HG02981 (cell line): ENCODE results near the gene AK4.
"Not testable (repeated sequence)": the region's sequence is repeated elsewhere in the genome, so short reads cannot be mapped to it uniquely, and the experiment has no call there.

Experiments
- ATAC-seq: cut with Tn5 transposase; IDR thresholded peaks from one replicate; pipeline ENCODE4 v1.9.1; 2021; ENCODE audit warnings: mild to moderate bottlenecking, moderate library complexity; ENCODE audit not compliant: unreplicated experiment

The AK4 gene

GRCh38 chr1:65210325-65210724 is 62.3 kb downstream of the AK4 start:
- ATAC-seq: no peak

DNA sequence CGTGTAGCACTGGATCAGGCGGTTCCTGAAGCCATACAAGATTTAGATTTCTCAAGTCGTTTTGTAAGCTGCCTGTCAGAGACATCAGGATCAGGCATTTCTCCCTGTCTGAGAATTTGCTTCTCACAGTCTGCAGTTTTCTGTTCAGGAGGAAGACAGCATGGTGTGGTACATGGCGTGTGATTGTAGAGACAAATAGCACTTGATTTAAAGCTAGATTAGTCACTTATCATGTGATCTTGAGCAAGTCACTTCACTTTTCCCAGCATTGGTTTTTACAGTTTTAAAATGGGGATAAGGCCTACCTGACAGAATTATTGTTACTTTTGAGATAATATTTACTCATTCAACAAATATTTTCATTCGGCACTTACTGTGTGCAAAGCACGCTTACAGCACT is 63.3 kb downstream of the AK4 start:
- ATAC-seq: no peak

DNA sequence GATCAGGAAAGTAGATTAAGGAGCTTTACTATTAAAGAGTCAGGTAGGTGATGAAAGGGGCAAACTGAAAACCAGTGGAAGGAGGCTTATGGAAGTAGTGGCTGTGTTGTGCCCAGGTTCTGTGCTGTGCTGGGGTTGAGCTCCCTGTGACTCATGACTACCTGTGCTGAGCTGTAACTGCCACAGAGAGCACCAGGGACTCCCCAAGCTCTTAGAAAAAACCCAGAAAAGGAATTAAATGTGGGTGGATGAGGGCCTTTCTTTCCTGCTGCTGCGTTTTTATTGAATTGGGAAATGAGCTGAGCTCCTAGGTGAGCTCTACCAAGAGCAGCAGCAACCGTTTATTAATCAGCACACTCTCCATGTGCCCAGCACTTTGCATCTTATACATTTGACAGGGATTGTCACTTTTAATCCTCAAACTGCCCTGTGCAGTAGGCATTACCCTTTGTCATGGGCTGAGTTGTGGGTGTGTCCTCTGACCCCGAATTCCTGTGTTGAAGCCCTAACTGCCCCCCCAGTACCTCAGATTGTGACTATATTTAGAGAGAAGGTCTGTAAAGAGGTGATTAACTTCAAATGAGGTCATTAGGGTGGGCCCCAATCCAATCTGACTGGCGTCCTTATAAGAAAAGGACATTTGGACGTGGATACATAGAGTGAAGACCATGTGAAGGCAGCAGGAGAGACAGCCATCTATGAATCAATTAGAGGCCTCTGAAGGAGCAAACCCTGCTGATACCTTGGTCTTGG is 65.4 kb downstream of the AK4 start:
- ATAC-seq: no peak

GRCh38 chr1:65214340-65215027 is 66.5 kb downstream of the AK4 start:
- no peak for ATAC-seq

DNA sequence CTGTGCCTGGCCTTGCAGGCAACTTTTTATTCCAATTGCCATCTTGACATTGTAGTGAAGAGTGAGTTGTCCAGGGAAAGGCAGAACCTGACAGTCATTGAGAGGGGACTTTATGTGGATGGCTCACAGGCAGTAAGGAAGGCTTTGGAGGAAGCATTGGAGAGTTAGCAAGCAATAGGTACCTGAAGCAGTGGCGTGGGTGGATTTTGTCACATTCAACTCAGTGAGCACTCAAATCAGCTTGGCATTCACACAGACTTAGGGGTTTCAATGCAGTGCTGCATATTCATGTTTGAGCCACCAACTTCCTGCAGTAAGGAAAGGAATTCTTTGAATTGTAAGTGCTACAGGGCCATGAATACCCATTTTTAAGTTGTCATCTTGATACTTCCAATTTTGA is 69.0 kb downstream of the AK4 start:
- ATAC-seq: no peak

DNA sequence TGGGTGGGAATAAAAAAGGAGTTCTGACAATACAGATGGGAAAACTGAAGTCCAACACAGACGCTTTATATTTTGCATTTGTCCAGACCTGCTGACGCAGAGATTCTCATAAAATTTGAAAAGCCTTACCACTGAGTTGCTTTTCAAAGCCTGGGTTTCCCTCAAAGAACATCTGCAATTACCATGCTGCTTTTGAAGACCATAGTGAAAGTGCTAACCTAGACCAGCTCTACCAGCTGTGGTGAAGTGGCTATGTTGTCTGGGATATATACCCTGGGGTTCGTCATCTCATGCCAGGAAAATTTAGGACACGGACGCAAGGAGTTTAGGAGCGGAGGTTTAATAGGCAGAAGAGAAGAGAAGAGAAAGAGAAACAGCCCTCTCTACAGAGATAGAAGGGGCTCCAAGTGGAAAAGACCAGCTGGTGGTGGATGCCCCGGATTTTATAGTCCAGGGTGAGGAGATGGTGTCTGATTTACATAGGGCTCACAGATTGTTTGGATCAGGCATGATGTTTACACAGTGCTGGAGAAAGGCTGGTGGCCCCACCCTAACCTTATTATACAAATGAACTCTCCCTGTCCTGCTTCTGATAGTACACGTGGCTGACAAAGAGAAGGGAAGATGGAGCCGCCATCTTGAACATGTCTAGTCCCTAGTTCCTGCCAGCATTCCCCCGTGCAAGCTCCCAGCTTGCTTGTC is 73.8 kb downstream of the AK4 start:
- no peak for ATAC-seq

DNA sequence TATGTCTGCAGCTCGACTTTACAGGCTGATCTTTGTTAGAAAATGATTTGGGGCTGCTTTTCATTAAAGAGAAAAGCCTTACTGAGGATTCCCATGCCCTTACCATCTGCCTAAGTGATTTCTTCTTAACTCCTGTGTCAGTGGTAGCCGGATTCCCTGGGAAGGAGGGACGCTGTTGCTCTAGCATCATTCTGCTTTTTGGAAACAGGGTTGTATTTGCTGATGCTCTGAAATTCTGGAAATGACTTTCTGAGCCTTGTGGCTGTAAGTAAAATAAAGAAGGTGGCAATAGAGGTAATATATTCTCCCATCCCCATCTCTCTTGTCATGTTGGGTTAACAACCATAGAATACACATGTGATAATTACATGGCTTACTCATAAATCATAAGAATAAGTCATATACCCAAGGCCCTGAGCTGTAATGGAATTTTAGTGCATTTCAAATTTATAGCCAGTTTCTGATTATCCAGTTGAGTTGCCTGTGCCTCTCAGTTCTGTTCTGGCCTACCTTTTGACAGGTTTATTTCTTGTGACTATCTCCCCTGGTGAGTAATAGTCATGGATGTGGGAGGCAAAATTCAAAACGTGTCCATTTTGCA is 74.4 kb downstream of the AK4 start:
- no peak for ATAC-seq

GRCh38 chr1:65224681-65225091 is 76.7 kb downstream of the AK4 start:
- ATAC-seq: no peak

DNA sequence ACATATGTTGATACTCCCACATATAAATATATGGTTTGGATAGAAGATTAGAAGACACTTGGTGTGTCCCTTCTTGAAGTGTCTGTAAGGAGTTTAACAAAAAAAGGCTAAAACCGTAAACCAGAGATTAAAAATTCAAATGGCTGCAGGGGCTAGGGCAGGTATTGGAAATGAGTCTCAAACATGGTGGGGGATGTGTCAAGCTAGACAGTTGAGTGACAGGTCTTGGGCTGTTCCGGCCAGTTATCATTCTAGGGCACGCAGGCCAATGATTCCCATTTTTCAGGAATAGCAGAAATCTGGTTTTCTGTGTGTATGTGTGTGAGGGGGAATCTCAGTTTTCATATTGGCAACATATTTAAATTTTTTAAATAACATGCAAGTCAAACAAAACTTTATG is 77.2 kb downstream of the AK4 start:
- ATAC-seq: no peak

DNA sequence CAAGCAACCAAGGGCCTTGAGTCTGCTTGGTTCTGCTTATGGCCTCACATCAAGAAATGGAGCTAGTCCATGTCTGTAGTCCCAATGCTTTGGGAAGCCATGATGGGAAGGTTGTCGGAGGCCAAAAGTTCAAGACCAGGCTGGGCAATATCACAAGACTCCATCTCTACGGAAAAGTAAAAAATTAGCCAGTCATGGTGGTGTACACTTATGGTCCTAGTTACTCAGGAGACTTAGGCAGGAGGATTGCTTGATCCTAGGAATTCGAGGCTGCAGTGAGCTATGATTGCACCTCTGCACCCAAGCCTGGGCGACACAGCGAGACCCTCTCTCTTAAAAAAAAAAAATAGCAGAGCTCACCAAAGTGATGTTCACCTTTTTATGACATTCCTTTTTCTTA is 81.2 kb downstream of the AK4 start:
- no peak for ATAC-seq

GRCh38 chr1:65229754-65230339 is 81.8 kb downstream of the AK4 start:
- ATAC-seq: no peak

- peak; percentile 78 for ATAC-seq
These were observed 82.9 kb downstream of the AK4 start for GRCh38 chr1:65230731-65231481.

DNA sequence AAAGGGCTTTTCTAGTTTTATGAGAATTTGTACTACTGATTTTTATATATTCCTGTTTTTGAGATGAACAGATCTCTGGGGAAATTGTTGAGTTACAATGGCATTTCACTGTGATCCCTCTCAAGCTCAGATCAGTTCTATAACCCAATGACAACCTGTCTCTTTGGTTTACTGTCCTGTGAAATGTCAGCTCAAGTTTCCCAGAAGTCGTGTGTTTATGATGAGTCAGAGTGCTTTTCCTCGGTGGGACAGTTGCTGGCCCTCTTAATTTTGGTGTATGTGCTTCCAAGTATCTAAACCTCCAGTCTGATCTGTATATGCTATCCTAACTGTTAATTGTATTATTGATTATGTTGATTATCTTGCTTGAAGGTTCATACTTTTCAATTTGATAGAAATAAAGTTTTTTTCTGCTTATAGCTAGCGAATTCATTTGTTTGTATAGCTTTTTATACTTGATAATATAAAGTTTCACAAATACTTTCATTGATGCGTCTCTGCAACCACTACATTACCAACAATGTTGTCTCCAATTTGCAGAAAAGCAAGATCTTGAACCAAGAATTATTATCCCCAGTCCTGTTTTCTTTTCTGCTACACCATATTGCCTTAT is 83.8 kb downstream of the AK4 start:
- no peak for ATAC-seq

- no peak for ATAC-seq
These were observed 84.5 kb downstream of the AK4 start for GRCh38 chr1:65232461-65232990.

DNA sequence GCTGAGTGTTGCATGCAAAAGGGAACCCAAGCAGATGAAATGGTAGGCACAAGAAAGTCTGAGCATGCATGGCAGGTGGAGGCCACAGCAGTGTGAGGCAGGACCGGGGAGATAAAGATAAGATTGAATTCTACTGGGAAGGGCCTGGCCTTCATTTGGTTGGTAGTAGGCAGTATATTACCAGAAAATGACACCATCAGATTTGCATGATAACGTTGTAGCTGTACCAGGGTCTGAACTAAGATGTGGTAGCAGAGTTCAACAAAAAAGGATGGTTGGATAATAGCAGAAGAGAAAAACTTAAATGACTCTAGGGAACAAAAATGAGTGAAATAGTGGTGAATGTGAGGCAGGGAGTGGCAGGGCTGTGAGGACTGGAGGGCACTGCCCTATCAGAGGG is 85.8 kb downstream of the AK4 start:
- no peak for ATAC-seq

DNA sequence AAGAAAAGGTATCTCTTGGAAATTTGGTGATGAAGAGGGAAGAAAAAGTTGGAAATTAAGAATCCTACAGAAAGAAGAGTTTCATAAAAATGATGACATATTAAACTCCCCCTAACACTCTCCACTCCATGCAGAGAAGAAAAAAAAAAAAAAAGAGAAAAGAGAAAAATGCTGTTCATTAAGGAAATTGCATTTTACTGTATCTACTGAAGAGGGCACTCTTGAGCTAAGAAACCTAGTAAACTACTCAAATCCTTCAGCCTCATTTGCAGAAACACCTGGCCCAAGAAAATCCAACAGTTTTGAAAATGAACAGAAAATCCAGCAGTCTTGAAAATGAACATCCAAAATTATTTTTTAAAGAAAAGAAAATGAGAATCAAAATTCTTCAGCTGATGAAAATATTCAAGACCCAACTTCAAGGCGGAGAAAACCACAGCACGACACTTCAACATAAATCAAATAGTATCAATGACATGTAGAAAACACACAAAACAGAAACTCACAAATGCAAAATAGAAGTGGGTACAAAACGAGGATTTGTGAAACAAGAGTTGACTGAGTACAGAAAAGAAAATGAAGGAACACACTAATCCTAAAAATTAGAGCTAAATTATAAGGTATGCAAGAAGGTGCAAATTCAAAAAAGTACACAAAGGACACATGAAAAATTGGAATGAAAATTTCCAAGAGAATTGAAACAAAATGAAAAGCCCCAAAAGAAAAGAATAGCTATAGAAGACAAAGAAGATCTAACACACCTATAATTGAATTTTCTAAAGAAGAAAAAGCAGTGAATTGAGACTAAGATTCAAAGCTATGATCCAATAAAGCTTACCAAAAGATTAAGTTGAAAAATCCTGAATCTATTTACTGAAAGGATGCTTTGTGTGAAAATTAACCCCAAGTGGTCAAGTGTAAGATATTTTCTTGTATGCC is 88.1 kb downstream of the AK4 start:
- ATAC-seq: no peak

GRCh38 chr1:65237088-65237487 is 89.1 kb downstream of the AK4 start:
- ATAC-seq: not testable (repeated sequence)

- no peak for ATAC-seq
These were observed 89.5 kb downstream of the AK4 start for GRCh38 chr1:65237503-65237902.

DNA sequence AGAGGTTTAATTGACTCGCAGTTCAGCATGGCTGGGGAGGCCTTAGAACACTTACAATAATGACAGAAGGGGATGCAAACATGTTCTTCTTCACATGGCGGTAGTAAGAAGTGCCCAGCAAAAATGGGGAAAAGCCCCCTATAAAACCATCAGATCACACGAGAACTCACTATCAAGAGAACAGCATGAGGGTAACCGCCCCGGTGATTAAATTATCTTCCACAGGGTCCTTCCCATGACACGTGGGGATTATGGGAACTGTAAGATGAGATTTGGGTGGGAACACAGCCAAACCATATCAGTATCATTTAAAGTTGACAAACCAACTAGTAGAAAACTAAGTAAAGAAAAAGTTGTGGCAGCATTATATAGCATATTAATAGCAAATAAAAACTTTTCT is 90.0 kb downstream of the AK4 start:
- ATAC-seq: no peak
